HCT116 (cell line): ENCODE data around the gene DGKG. TPM values are rescaled to one million over a fixed set of nuclear protein-coding genes. Genes with fewer than 3 reads are reported as not detected.

ENCODE experiments used
- ATAC-seq: fragments of 200-7000 bp; cut with Tn5 transposase; 2 replicates; pipeline ENCODE4 v1.9.1; 2020; ENCODE audit warnings: mild to moderate bottlenecking, moderate library complexity
- BruUV-seq: library from RNA; stranded (reverse); fragments of 400-500 nt; replicated peaks from 2 replicates; lab custom pipeline; 2021; lab: Mats Ljungman, UMichigan
- CTCF ChIA-PET: fragments of 300-600 bp; sonication (Branson Sonifier 250); formaldehyde crosslinking; loops from one replicate; lab custom pipeline; 2021; ENCODE audit warnings: antibody characterized with exemption; lab: Charles Lee
- POLR2A ChIA-PET: fragments of 300-600, 350-600 bp; sonication (Branson Sonifier 250); formaldehyde crosslinking; loops from one replicate; lab custom pipeline; 2021; ENCODE audit warnings: antibody characterized with exemption; lab: Charles Lee
- RAD21 ChIA-PET, 2 experiments: fragments of 300-600 bp; sonication (Branson Sonifier 250); formaldehyde crosslinking; loops; one replicate each; lab custom pipeline; 2023; ENCODE audit warnings: low total read pairs in 2 of 2; ENCODE audit not compliant: uncharacterized antibody in 2 of 2, unreplicated experiment in 2 of 2, low non-redundant PET in 1 of 2; lab: Charles Lee
- DNase-seq: peaks from one replicate; pipeline ENCODE4 v3.0.0-alpha.2; 2010; ENCODE audit warnings: low read depth, low spot score
- H2AFZ ChIP-seq: fragments of 200-600 bp; shearing (Covaris generic), sonication (generic); 2 replicates; pipeline ENCODE4 v1.6.1; 2017; ENCODE audit warnings: low read depth, mixed run types, mixed read lengths, antibody characterized with exemption, low read length; ENCODE audit not compliant: poor library complexity, severe bottlenecking
- H3K27ac ChIP-seq: 2 replicates; pipeline ENCODE4 v1.5.1; 2012; ENCODE audit warnings: low read depth, low read length
- H3K27me3 ChIP-seq: fragments of 200-600 bp; sonication (generic); 2 replicates; pipeline ENCODE4 v1.6.1; 2016; ENCODE audit warnings: mixed run types, low read length, mixed read lengths; ENCODE audit not compliant: insufficient read depth
- H3K36me3 ChIP-seq, 2 experiments: fragments of 200-500 bp in 1 of 2; fragments of 200-600 bp in 1 of 2; sonication (Bioruptor generic) in 1 of 2; sonication (generic) in 1 of 2; 2 replicates each; pipeline versions ENCODE4 v1.5.1 to v1.6.1; 2014 to 2016; ENCODE audit warnings: low read length in 2 of 2, inconsistent platforms in 1 of 2, mixed read lengths in 1 of 2, mixed run types in 1 of 2; ENCODE audit not compliant: insufficient read depth in 2 of 2, control insufficient read depth in 1 of 2
- H3K4me1 ChIP-seq, 2 experiments: fragments of 200-600 bp in 1 of 2; sonication (generic) in 1 of 2; 2 replicates each; pipeline versions ENCODE4 v1.5.1 to v1.6.1; 2012 to 2017; ENCODE audit warnings: low read length in 2 of 2, inconsistent platforms in 1 of 2, mild to moderate bottlenecking in 1 of 2, mixed read lengths in 1 of 2, mixed run types in 1 of 2, moderate library complexity in 1 of 2; ENCODE audit not compliant: insufficient read depth in 2 of 2, control insufficient read depth in 1 of 2
- H3K4me2 ChIP-seq: fragments of 200-600 bp; sonication (generic); 2 replicates; pipeline ENCODE4 v1.6.1; 2017; ENCODE audit warnings: mixed run types, low read length, mixed read lengths
- H3K4me3 ChIP-seq, 2 experiments: fragments of 200-600 bp in 1 of 2; sonication (generic) in 1 of 2; replicated peaks in 1 of 2; 2 replicates each; pipeline ENCODE4 v1.5.1; 2011 to 2016; ENCODE audit warnings: low read length in 2 of 2, control low read depth in 1 of 2, low read depth in 1 of 2, mild to moderate bottlenecking in 1 of 2, mixed read lengths in 1 of 2, mixed run types in 1 of 2
- H3K79me2 ChIP-seq: fragments of 200-600 bp; sonication (generic); 2 replicates; pipeline ENCODE4 v1.6.1; 2017; ENCODE audit warnings: mild to moderate bottlenecking, mixed run types, low read length, moderate library complexity, mixed read lengths; ENCODE audit not compliant: insufficient read depth
- H3K9ac ChIP-seq: fragments of 200-600 bp; sonication (generic); 2 replicates; pipeline ENCODE4 v1.6.1; 2016; ENCODE audit warnings: low read length, mixed read lengths
- H3K9me2 ChIP-seq: fragments of 200-600 bp; sonication (generic), shearing (Covaris generic); 2 replicates; pipeline ENCODE4 v1.6.1; 2017; ENCODE audit warnings: mixed run types, mild to moderate bottlenecking, moderate library complexity; ENCODE audit not compliant: insufficient read depth
- H3K9me3 ChIP-seq, 2 experiments: fragments of 200-500 bp in 1 of 2; fragments of 200-600 bp in 1 of 2; sonication (Bioruptor generic) in 1 of 2; sonication (generic) in 1 of 2; 2 replicates each; pipeline ENCODE4 v1.6.1; 2014 to 2017; ENCODE audit warnings: low read length in 2 of 2, mixed read lengths in 2 of 2, inconsistent platforms in 1 of 2, low read depth in 1 of 2, mild to moderate bottlenecking in 1 of 2, mixed run types in 1 of 2, moderate library complexity in 1 of 2; ENCODE audit not compliant: control insufficient read depth in 1 of 2, insufficient read depth in 1 of 2
- H4K20me1 ChIP-seq: fragments of 200-600 bp; sonication (generic), shearing (Covaris generic); 2 replicates; pipeline ENCODE4 v1.6.1; 2017; ENCODE audit warnings: mixed run types, mild to moderate bottlenecking, moderate library complexity; ENCODE audit not compliant: insufficient read depth
- CBX3 ChIP-seq: IDR thresholded peaks from 2 replicates; pipeline ENCODE4 v1.6.1; 2012; ENCODE audit warnings: low read depth
- CEBPB ChIP-seq: IDR thresholded peaks from 2 replicates; pipeline ENCODE4 v1.6.1; 2012; ENCODE audit warnings: low read depth
- EGR1 ChIP-seq: IDR thresholded peaks from 2 replicates; pipeline ENCODE4 v1.6.1; 2012; ENCODE audit warnings: low read depth
- ELF1 ChIP-seq: IDR thresholded peaks from 2 replicates; pipeline ENCODE4 v1.6.1; 2012; ENCODE audit warnings: low read depth, borderline replicate concordance
- EZH2 ChIP-seq: fragments of 200-600 bp; sonication (generic); IDR thresholded peaks from 2 replicates; pipeline ENCODE4 v1.6.1; 2017; ENCODE audit warnings: antibody characterized with exemption, mixed run types
- EZH2phosphoT487 ChIP-seq: fragments of 200-600 bp; IDR thresholded peaks from 2 replicates; pipeline ENCODE4 v1.6.1; 2018; ENCODE audit warnings: antibody characterized with exemption, borderline replicate concordance
- JUND ChIP-seq: IDR thresholded peaks from 2 replicates; pipeline ENCODE4 v1.6.1; 2012
- POLR2A ChIP-seq: IDR thresholded peaks from 2 replicates; pipeline ENCODE4 v1.7.0; 2011; ENCODE audit warnings: borderline replicate concordance; ENCODE audit not compliant: insufficient read depth, insufficient read length; ENCODE audit errors: extremely low read depth
- POLR2AphosphoS5 ChIP-seq: IDR thresholded peaks from 2 replicates; pipeline ENCODE4 v1.6.1; 2011; ENCODE audit warnings: mild to moderate bottlenecking, low read depth, low read length, moderate library complexity
- RAD21 ChIP-seq: IDR thresholded peaks from 2 replicates; pipeline ENCODE4 v1.6.1; 2012; ENCODE audit warnings: low read depth, mild to moderate bottlenecking
- SIN3A ChIP-seq: IDR thresholded peaks from 2 replicates; pipeline ENCODE4 v1.6.1; 2012; ENCODE audit warnings: low read depth
- SP1 ChIP-seq: IDR thresholded peaks from 2 replicates; pipeline ENCODE4 v1.6.1; 2012; ENCODE audit warnings: low read depth
- SRF ChIP-seq: IDR thresholded peaks from 2 replicates; pipeline ENCODE4 v1.6.1; 2012; ENCODE audit warnings: low read depth
- TCF7L2 ChIP-seq: IDR thresholded peaks from 2 replicates; pipeline ENCODE4 v1.7.0; 2011; ENCODE audit warnings: borderline replicate concordance, inconsistent platforms; ENCODE audit not compliant: insufficient read depth, insufficient read length; ENCODE audit errors: extremely low read depth
- YY1 ChIP-seq: IDR thresholded peaks from 2 replicates; pipeline ENCODE4 v1.6.1; 2011; ENCODE audit warnings: low read length, low read depth, moderate library complexity, mild to moderate bottlenecking; ENCODE audit not compliant: insufficient replicate concordance; ENCODE audit errors: extremely low read depth
- ZNF274 ChIP-seq: fragments of 200-500 bp; sonication (Bioruptor generic); IDR thresholded peaks from 2 replicates; pipeline ENCODE4 v1.6.1; 2014; ENCODE audit warnings: mild to moderate bottlenecking, low read depth, low read length, inconsistent platforms
- intact Hi-C: fragments of 100-400 bp; cut with micrococcal nuclease; formaldehyde crosslinking; loops from 2 replicates; pipeline ENCODE4 v1.10.0; 2022
- total RNA-seq: library from RNA; stranded (reverse); gene quantifications from one replicate; pipeline ENCODE4 v1.2.1, GENCODE V29; 2021; ENCODE audit not compliant: unreplicated experiment
- TF ChIP-seq, protein P1 (sequence below), 3 experiments: fragments of 200-600 bp in 1 of 3; sonication (generic) in 1 of 3; IDR thresholded peaks in 2 of 3; conservative IDR thresholded peaks in 1 of 3; 2 replicates each; pipeline ENCODE4 v1.5.1; 2012 to 2017; ENCODE audit warnings: low read depth in 2 of 3, low read length in 2 of 3, antibody characterized with exemption in 1 of 3, borderline replicate concordance in 1 of 3, control low read depth in 1 of 3, mild to moderate bottlenecking in 1 of 3, mixed read lengths in 1 of 3, mixed run types in 1 of 3, moderate library complexity in 1 of 3; ENCODE audit not compliant: insufficient read depth in 1 of 3
- TF ChIP-seq, protein P2 (sequence below): IDR thresholded peaks from 2 replicates; pipeline ENCODE4 v1.6.1; 2012
- TF ChIP-seq, protein P3 (sequence below): IDR thresholded peaks from 2 replicates; pipeline ENCODE4 v1.6.1; 2012

Gene DGKG
- total RNA-seq, 1 experiment from 2014 or later: 4.8 TPM

DNA sequence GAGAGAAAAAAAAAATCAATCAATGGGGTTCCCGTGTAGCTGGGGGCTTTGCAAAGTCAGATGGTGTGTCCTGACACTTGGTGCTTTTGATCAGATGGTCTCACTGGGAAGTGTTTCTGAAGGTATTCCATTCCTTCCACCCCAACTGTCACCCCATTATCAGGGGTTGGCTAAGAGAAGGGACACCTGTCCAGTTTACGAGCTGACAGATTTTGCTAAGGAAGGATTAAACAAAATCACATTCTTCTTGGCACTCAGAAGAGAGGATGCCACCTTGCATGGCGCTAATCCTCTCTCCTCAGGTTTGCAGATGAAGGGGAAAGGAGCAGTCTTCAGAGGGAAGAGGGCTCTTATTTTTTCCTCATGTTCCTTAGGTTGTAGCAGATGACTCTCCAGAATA lies 149.4 kb downstream of the DGKG start:
- Histone ChIP-seq H3K9ac (no peak overlapping the region), H3K79me2 (no peaks in the 10 kb centered on the region), H3K27ac (no peak overlapping the region), H4K20me1 (no peaks in the 10 kb centered on the region), H3K4me3 (no peak overlapping the region), H3K9me3 (no peaks in the 10 kb centered on the region), H3K36me3 (no peaks in the 10 kb centered on the region), H2AFZ (no peak overlapping the region), H3K9me2 (no peaks in the 10 kb centered on the region), H3K4me2 (no peak overlapping the region), H3K4me1 (peaks cover 16 to 24% of the 10 kb centered on the region in 2 experiments), H3K27me3 (no peaks in the 10 kb centered on the region)
- BruUV-seq: no TSS peak
- intact Hi-C loops: no loop called here
- RAD21 ChIA-PET: no interaction called here
- ATAC-seq (no peak), DNase-seq (no peak)
- POLR2A ChIA-PET: no interaction called here
- TF ChIP-seq CEBPB: no peak
- no peak for TF ChIP-seq EZH2phosphoT487
- TF ChIP-seq TCF7L2: no peak
- TF ChIP-seq, protein P1, sequence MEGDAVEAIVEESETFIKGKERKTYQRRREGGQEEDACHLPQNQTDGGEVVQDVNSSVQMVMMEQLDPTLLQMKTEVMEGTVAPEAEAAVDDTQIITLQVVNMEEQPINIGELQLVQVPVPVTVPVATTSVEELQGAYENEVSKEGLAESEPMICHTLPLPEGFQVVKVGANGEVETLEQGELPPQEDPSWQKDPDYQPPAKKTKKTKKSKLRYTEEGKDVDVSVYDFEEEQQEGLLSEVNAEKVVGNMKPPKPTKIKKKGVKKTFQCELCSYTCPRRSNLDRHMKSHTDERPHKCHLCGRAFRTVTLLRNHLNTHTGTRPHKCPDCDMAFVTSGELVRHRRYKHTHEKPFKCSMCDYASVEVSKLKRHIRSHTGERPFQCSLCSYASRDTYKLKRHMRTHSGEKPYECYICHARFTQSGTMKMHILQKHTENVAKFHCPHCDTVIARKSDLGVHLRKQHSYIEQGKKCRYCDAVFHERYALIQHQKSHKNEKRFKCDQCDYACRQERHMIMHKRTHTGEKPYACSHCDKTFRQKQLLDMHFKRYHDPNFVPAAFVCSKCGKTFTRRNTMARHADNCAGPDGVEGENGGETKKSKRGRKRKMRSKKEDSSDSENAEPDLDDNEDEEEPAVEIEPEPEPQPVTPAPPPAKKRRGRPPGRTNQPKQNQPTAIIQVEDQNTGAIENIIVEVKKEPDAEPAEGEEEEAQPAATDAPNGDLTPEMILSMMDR (IDR thresholded peaks at IDR 0.05 in 2 of 3, conservative IDR thresholded peaks at IDR 0.05 in 1 of 3; ENCODE audit: borderline replicate concordance in 1 of 3, insufficient read depth in 1 of 3, low read depth in 2 of 3, low read length in 2 of 3): no peak
- no peak for TF ChIP-seq EGR1
- no peak for TF ChIP-seq SIN3A
- no peak for TF ChIP-seq CBX3
- TF ChIP-seq, protein P2, sequence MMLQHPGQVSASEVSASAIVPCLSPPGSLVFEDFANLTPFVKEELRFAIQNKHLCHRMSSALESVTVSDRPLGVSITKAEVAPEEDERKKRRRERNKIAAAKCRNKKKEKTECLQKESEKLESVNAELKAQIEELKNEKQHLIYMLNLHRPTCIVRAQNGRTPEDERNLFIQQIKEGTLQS: no peak
- TF ChIP-seq EZH2: no peak
- TF ChIP-seq ZNF274: no peak
- TF ChIP-seq, protein P3, sequence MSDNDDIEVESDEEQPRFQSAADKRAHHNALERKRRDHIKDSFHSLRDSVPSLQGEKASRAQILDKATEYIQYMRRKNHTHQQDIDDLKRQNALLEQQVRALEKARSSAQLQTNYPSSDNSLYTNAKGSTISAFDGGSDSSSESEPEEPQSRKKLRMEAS: no peak
- TF ChIP-seq POLR2A: no peak
- TF ChIP-seq POLR2AphosphoS5: no peak
- TF ChIP-seq ELF1: no peak
- TF ChIP-seq YY1: no peak
- TF ChIP-seq SP1: no peak
- TF ChIP-seq RAD21: no peak
- no peak for TF ChIP-seq JUND
- TF ChIP-seq SRF: no peak
- CTCF ChIA-PET: no interaction called here
